H1 (cell line): ENCODE measurements around the gene COL6A1. TPM values are rescaled to one million over a fixed set of nuclear protein-coding genes. Genes with fewer than 3 reads are reported as not detected.

Source experiments
- CBX8 ChIP-seq: fragments of 300-800, 300-1000 bp; sonication (generic); IDR thresholded peaks from 2 replicates; pipeline ENCODE4 v1.7.1; 2016; ENCODE audit warnings: low read depth, low read length, borderline replicate concordance
- CREB1 ChIP-seq: IDR thresholded peaks from 2 replicates; pipeline ENCODE4 v1.6.1; 2012; ENCODE audit warnings: inconsistent platforms
- KDM5A ChIP-seq: fragments of 200-600 bp; IDR thresholded peaks from 2 replicates; pipeline ENCODE4 v1.7.1; 2012; ENCODE audit warnings: mild to moderate bottlenecking, low read length, inconsistent platforms, mixed read lengths
- polyA plus RNA-seq, 7 experiments: library from polyadenylated mRNA; depleted of rRNA in 3 of 7; stranded (reverse) in 5 of 7; unstranded in 2 of 7; fragments of >200 nt in 5 of 7; fragments of 200-250 nt in 2 of 7; gene quantifications; 1 replicate in 5 of 7; 2 replicates in 1 of 7; 4 replicates in 1 of 7; pipeline versions ENCODE4 v1.2.1 to v1.2.3, GENCODE V29; 2011 to 2013; ENCODE audit warnings: missing spikeins in 2 of 7, mixed read lengths in 2 of 7
- total RNA-seq: library from RNA; stranded (reverse); fragmentation: NEBNext Ultra II Directional; extraction: Animal tissue kit (Norgen Biotek cat#: 25700); gene quantifications from 2 replicates; pipeline ENCODE4 v1.2.1, GENCODE V29; 2021

Gene COL6A1
- total and polyA plus RNA-seq, 2 of the 8 experiments (the other 6 are each of a cell fraction or from before 2014, with no cell fraction given): 100 to 115 TPM

- TF ChIP-seq KDM5A (no peak), CBX8 (no peak), CREB1 (no peak)
Observed at GRCh38 chr21:46052703-46053651, 71.4 kb downstream of the COL6A1 start (continued).
